HG03175 (cell line): ENCODE measurements around the gene VSIG10L.

Experiments used
- ATAC-seq: cut with Tn5 transposase; IDR thresholded peaks from one replicate; pipeline ENCODE4 v1.9.1; 2021; ENCODE audit warnings: mild to moderate bottlenecking, moderate library complexity; ENCODE audit not compliant: unreplicated experiment

Gene VSIG10L

GRCh38 chr19:51339313-51339686 is 2.6 kb downstream of the VSIG10L start:
- no peak for ATAC-seq

- peak; percentile 53 for ATAC-seq
Observed at GRCh38 chr19:51338563-51339312, 3.2 kb downstream of the VSIG10L start.

GRCh38 chr19:51337861-51338562 is 3.9 kb downstream of the VSIG10L start:
- ATAC-seq = no peak

GRCh38 chr19:51337141-51337860 is 4.6 kb downstream of the VSIG10L start:
- ATAC-seq = no peak

- no peak for ATAC-seq
Observed at GRCh38 chr19:51333836-51334460, 8.0 kb downstream of the VSIG10L start.

GRCh38 chr19:51331716-51332115 is 10.2 kb downstream of the VSIG10L start:
- ATAC-seq = no peak

GRCh38 chr19:51331193-51331592 is 10.7 kb downstream of the VSIG10L start:
- ATAC-seq = no peak

- no peak for ATAC-seq
Observed at GRCh38 chr19:51330366-51330765, 11.6 kb downstream of the VSIG10L start.

GRCh38 chr19:51329411-51329810 is 12.5 kb downstream of the VSIG10L start:
- ATAC-seq = no peak

- no peak for ATAC-seq
Observed at GRCh38 chr19:51327066-51328001, 14.6 kb downstream of the VSIG10L start.

GRCh38 chr19:51326216-51327065 is 15.5 kb downstream of the VSIG10L start:
- ATAC-seq = no peak

- ATAC-seq = no peak
Observed at GRCh38 chr19:51325161-51325976, 16.6 kb downstream of the VSIG10L start.

GRCh38 chr19:51324167-51324481 is 17.8 kb downstream of the VSIG10L start:
- ATAC-seq = no peak

- no peak for ATAC-seq
Observed at GRCh38 chr19:51323481-51324166, 18.3 kb downstream of the VSIG10L start.

- no peak for ATAC-seq
Observed at GRCh38 chr19:51321799-51322198, 20.1 kb downstream of the VSIG10L start.

- no peak for ATAC-seq
Observed at GRCh38 chr19:51320280-51320657, 21.7 kb downstream of the VSIG10L start.

- no peak for ATAC-seq
Observed at GRCh38 chr19:51319649-51320279, 22.2 kb downstream of the VSIG10L start.
